ENCODE measurements around the gene CLSTN2. TPM values are rescaled to one million over a fixed set of nuclear protein-coding genes. Genes with fewer than 3 reads are reported as not detected.

Gene CLSTN2
- total and polyA plus RNA-seq, 8 donors, result 0.31 to 1.1 (median 0.61) TPM

GRCh38 chr3:140338916-140339315, 403.9 kb downstream of the CLSTN2 start:
- H3K27me3 ChIP-seq, result no peaks in the 10 kb centered on the region
- H3K27ac ChIP-seq, result no peak overlapping the region
- intact Hi-C loops (cut with DNase I), result no loop called here
- no peak overlapping the region for H3K4me3 ChIP-seq
- H3K4me1 ChIP-seq, result no peaks in the 10 kb centered on the region
- TF ChIP-seq CTCF (IDR thresholded peaks at IDR 0.05), result no peak
- DNase-seq, result no peak
- no peak for ATAC-seq
- H3K9me3 ChIP-seq, result no peaks in the 10 kb centered on the region
- no peaks in the 10 kb centered on the region for H3K36me3 ChIP-seq

GRCh38 chr3:140341203-140341602, 406.2 kb downstream of the CLSTN2 start:
- DNase-seq, result peak in 1 of 4 donors; percentile 16
- H3K9me3 ChIP-seq, result no peaks in the 10 kb centered on the region
- no peak for TF ChIP-seq CTCF (IDR thresholded peaks at IDR 0.05)
- ATAC-seq, result no peak
- no peaks in the 10 kb centered on the region for H3K36me3 ChIP-seq
- no peaks in the 10 kb centered on the region for H3K27me3 ChIP-seq
- intact Hi-C loops (cut with DNase I), result no loop called here
- H3K4me3 ChIP-seq, result no peak overlapping the region
- no peaks in the 10 kb centered on the region for H3K4me1 ChIP-seq
- H3K27ac ChIP-seq, result no peak overlapping the region

GRCh38 chr3:140341817-140342403, 406.9 kb downstream of the CLSTN2 start:
- TF ChIP-seq CTCF (IDR thresholded peaks at IDR 0.05), result no peak
- no peak overlapping the region for H3K4me3 ChIP-seq
- intact Hi-C loops (cut with DNase I), result no loop called here
- no peaks in the 10 kb centered on the region for H3K27me3 ChIP-seq
- H3K4me1 ChIP-seq, result no peaks in the 10 kb centered on the region
- H3K36me3 ChIP-seq, result no peaks in the 10 kb centered on the region
- H3K9me3 ChIP-seq, result no peaks in the 10 kb centered on the region
- ATAC-seq (no peak), DNase-seq (no peak)
- no peak overlapping the region for H3K27ac ChIP-seq

GRCh38 chr3:140342668-140343067, 407.7 kb downstream of the CLSTN2 start:
- no peaks in the 10 kb centered on the region for H3K4me1 ChIP-seq
- ATAC-seq, result no peak
- H3K4me3 ChIP-seq, result no peak overlapping the region
- H3K27ac ChIP-seq, result no peak overlapping the region
- no peak for TF ChIP-seq CTCF (IDR thresholded peaks at IDR 0.05)
- H3K36me3 ChIP-seq, result no peaks in the 10 kb centered on the region
- H3K9me3 ChIP-seq, result no peaks in the 10 kb centered on the region
- intact Hi-C loops (cut with DNase I), result no loop called here
- H3K27me3 ChIP-seq, result no peaks in the 10 kb centered on the region
- no peak for DNase-seq

GRCh38 chr3:140343211-140344081, 408.5 kb downstream of the CLSTN2 start:
- no peaks in the 10 kb centered on the region for H3K36me3 ChIP-seq
- H3K9me3 ChIP-seq, result no peaks in the 10 kb centered on the region
- no peak for TF ChIP-seq CTCF (IDR thresholded peaks at IDR 0.05)
- no peaks in the 10 kb centered on the region for H3K4me1 ChIP-seq
- no peaks in the 10 kb centered on the region for H3K27me3 ChIP-seq
- DNase-seq (peak in 1 of 4 donors; percentile 22), ATAC-seq (no peak)
- H3K4me3 ChIP-seq, result no peak overlapping the region
- no peak overlapping the region for H3K27ac ChIP-seq
- intact Hi-C loops (cut with DNase I), result no loop called here
